Adipocyte (in vitro differentiated cells): ENCODE measurements around the gene ZBTB20.

Source experiments
- DNase-seq: peaks from one replicate; pipeline ENCODE4 v3.0.0-alpha.2; 2015; ENCODE audit warnings: low read depth
- H3K27me3 ChIP-seq: replicated peaks from 2 replicates; pipeline ENCODE4 v1.7.0; 2013; ENCODE audit warnings: mild to moderate bottlenecking, low read length, moderate library complexity; ENCODE audit not compliant: control insufficient read depth, insufficient read depth
- H3K36me3 ChIP-seq: 2 replicates; pipeline ENCODE4 v1.7.0; 2013; ENCODE audit warnings: low read length, mild to moderate bottlenecking, moderate library complexity; ENCODE audit not compliant: control insufficient read depth, insufficient read depth, severe bottlenecking
- H3K4me1 ChIP-seq: 2 replicates; pipeline ENCODE4 v1.7.0; 2013; ENCODE audit warnings: mild to moderate bottlenecking, low read length, moderate library complexity; ENCODE audit not compliant: control insufficient read depth, insufficient read depth
- H3K4me3 ChIP-seq: 2 replicates; pipeline ENCODE4 v1.7.0; 2013; ENCODE audit warnings: mild to moderate bottlenecking, low read length, moderate library complexity
- H3K9ac ChIP-seq: 2 replicates; pipeline ENCODE4 v1.7.0; 2013; ENCODE audit warnings: mild to moderate bottlenecking, low read length, moderate library complexity
- H3K9me3 ChIP-seq: 2 replicates; pipeline ENCODE4 v1.7.0; 2013; ENCODE audit warnings: mild to moderate bottlenecking, low read length, moderate library complexity; ENCODE audit not compliant: control insufficient read depth

ZBTB20 gene

GRCh38 chr3:114408736-114409670 lies 738.1 kb downstream of the ZBTB20 start:
- Histone ChIP-seq H3K9ac (no peak overlapping the region), H3K27me3 (no peaks in the 10 kb centered on the region), H3K4me1 (peaks cover 45% of the 10 kb centered on the region), H3K9me3 (no peaks in the 10 kb centered on the region), H3K36me3 (no peaks in the 10 kb centered on the region), H3K4me3 (no peak overlapping the region)
- no peak for DNase-seq

DNA sequence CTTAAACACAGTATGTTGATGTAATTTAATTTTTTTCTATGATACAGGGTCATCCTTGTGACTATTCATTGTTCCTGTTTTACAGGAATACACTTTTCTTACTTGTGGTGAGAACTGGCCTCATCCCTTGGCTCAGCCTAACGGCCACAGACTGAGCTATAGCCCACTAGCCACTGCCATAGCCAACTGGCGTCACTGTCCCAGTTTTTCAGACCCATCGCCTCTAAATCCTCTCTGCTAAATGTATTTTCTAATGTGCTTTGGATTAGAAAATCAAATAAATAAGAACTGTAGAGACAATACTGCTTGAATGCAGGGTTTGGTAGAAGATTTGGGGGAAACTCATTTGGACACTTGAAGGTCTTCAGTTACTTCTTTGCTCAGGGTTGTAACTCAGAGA lies 740.2 kb downstream of the ZBTB20 start:
- H3K4me1 ChIP-seq: peaks cover 28% of the 10 kb centered on the region
- H3K9me3 ChIP-seq: no peaks in the 10 kb centered on the region
- H3K27me3 ChIP-seq: no peaks in the 10 kb centered on the region
- H3K9ac ChIP-seq: no peak overlapping the region
- H3K4me3 ChIP-seq: no peak overlapping the region
- no peaks in the 10 kb centered on the region for H3K36me3 ChIP-seq
- DNase-seq: no peak

DNA sequence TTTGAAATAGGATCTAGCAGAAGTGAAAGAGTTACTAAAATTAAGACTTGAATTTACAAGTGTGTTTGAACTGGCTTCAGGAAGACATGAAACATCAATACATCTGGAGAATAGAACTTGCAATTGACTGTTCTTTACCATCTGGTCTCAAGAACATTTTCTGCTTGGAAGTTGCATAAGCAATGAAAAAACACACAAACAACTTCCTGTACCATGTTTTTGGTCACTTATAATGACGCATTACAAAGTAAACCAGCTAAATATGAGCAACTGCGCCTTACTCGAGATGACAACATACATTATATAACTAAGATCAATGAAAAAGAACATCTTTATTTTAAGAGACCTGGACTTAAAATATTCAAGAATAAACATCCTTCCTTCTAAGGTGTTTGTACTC lies 740.8 kb downstream of the ZBTB20 start:
- H3K9me3 ChIP-seq: no peaks in the 10 kb centered on the region
- H3K4me1 ChIP-seq: peaks cover 21% of the 10 kb centered on the region
- H3K36me3 ChIP-seq: no peaks in the 10 kb centered on the region
- H3K27me3 ChIP-seq: no peaks in the 10 kb centered on the region
- no peak for DNase-seq
- H3K4me3 ChIP-seq: no peak overlapping the region
- no peak overlapping the region for H3K9ac ChIP-seq

DNA sequence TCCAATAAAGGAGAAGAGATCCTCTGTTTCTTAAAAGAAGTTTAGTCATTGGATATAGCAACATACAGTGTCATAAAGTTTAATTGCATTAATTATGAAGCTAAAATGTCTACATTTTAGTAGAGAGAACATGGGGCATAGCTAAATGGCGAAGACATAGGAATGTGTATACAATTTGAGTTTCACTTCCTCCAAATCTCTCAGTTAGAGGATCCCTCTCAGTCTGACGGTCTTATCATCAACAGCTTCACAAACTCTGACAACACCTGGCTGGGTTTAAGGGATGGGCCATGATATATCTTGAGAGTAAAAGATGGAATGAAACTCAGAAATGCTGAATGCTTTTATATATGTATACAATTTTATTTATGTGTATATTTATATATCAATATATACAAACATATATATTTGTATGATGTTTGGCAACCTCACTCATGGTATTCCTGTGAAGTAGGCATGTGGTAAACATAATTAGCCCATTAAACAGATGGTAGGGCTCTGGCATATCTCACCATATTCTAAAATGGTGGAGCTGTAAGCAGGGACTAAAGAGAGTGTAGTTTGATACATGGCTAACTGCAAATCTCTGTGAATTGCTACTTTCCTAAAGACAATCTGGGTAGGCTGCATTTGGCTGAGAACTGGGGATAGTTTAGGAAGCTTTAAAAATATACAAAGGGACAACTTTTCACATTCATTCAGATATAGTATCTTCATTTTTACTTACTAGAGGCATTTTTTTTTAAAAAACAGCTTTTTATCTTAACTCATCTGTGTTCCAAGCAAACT lies 741.7 kb downstream of the ZBTB20 start:
- Histone ChIP-seq H3K4me3 (no peak overlapping the region), H3K36me3 (no peaks in the 10 kb centered on the region), H3K9me3 (no peaks in the 10 kb centered on the region), H3K27me3 (no peaks in the 10 kb centered on the region), H3K4me1 (peaks cover 21% of the 10 kb centered on the region), H3K9ac (no peak overlapping the region)
- no peak for DNase-seq

- H3K4me3 ChIP-seq: no peak overlapping the region
- no peaks in the 10 kb centered on the region for H3K36me3 ChIP-seq
- peaks cover 24% of the 10 kb centered on the region for H3K4me1 ChIP-seq
- no peak for DNase-seq
- no peak overlapping the region for H3K9ac ChIP-seq
- H3K27me3 ChIP-seq: no peaks in the 10 kb centered on the region
- no peaks in the 10 kb centered on the region for H3K9me3 ChIP-seq
Observed at GRCh38 chr3:114404590-114404989, 742.5 kb downstream of the ZBTB20 start.

- Histone ChIP-seq H3K27me3 (no peaks in the 10 kb centered on the region), H3K9me3 (no peaks in the 10 kb centered on the region), H3K4me3 (no peak overlapping the region), H3K36me3 (no peaks in the 10 kb centered on the region), H3K4me1 (peaks cover 24% of the 10 kb centered on the region), H3K9ac (no peak overlapping the region)
- DNase-seq: no peak
Observed at GRCh38 chr3:114402838-114403237, 744.2 kb downstream of the ZBTB20 start.

DNA sequence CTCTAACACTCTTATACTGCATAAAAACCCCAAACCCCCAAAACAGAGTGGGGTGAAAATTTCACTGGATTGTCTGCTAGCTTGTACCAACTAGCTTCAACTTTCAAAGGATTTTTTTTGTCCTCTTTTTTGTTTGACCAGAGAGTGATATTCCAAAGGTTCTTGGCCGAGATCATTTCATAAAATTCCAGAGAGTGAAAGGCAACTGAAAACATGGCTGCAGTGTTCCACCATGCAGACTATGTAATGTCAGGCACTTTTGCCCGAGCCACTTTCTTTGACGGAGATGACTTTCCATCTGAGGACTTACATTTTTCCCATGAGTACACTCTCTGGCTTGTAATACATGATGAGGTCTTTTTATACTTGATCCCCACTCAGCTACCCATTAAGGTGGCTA lies 745.7 kb downstream of the ZBTB20 start:
- no peaks in the 10 kb centered on the region for H3K9me3 ChIP-seq
- DNase-seq: no peak
- H3K4me1 ChIP-seq: peaks cover 18% of the 10 kb centered on the region
- H3K27me3 ChIP-seq: no peaks in the 10 kb centered on the region
- H3K9ac ChIP-seq: no peak overlapping the region
- H3K36me3 ChIP-seq: no peaks in the 10 kb centered on the region
- no peak overlapping the region for H3K4me3 ChIP-seq

DNA sequence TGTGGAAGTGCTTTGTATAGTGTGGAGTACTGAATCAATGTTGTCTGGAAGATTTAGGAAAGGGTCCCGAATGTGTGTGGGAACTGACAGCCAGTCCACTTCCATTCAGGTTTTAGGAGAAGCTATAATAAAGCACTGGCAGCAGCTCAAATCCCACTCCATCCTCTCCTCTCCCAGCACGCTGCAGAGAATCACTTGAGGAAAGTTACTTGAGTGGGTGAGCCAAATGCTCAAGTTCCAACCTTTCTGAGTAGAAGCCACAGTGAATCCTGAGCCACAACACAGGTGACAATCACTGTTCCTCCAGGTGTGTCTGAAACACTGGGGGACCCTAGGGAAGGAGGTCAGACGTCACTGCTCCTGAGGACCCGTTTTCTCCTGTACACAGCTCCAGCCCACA lies 746.7 kb downstream of the ZBTB20 start:
- no peak overlapping the region for H3K9ac ChIP-seq
- peak overlapping the region; percentile 40 for H3K4me3 ChIP-seq
- peaks cover 12% of the 10 kb centered on the region for H3K4me1 ChIP-seq
- H3K9me3 ChIP-seq: no peaks in the 10 kb centered on the region
- H3K36me3 ChIP-seq: no peaks in the 10 kb centered on the region
- H3K27me3 ChIP-seq: no peaks in the 10 kb centered on the region
- no peak for DNase-seq

DNA sequence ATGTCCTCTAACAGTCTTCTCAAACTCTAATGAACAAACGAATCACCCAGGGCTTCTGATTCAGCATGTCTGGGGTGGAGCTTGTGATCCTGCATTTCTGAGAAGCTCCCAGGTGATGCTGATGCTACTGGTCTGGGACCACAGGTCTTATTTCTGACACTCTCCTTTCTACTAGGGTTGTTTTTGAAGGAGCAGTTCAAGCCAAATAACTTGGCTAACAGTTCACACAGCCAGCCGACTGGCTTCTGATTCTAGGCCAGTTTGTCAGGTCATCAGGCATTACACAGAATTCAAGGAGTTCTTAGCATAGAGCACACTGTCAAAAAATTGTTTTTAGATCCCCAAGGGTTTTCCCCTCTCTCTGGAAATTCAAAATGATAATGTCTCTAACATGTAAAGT lies 752.5 kb downstream of the ZBTB20 start:
- Histone ChIP-seq H3K4me1 (peaks cover 18% of the 10 kb centered on the region), H3K9me3 (no peaks in the 10 kb centered on the region), H3K27me3 (no peaks in the 10 kb centered on the region), H3K4me3 (no peak overlapping the region), H3K36me3 (no peaks in the 10 kb centered on the region), H3K9ac (no peak overlapping the region)
- DNase-seq: no peak

GRCh38 chr3:114393367-114394072 lies 753.6 kb downstream of the ZBTB20 start:
- no peaks in the 10 kb centered on the region for H3K9me3 ChIP-seq
- H3K4me3 ChIP-seq: peak overlapping the region; percentile 52
- H3K4me1 ChIP-seq: peaks cover 18% of the 10 kb centered on the region
- no peaks in the 10 kb centered on the region for H3K27me3 ChIP-seq
- peaks cover 3% of the 10 kb centered on the region for H3K36me3 ChIP-seq
- DNase-seq: no peak
- no peak overlapping the region for H3K9ac ChIP-seq

- Histone ChIP-seq H3K4me1 (peaks cover 18% of the 10 kb centered on the region), H3K27me3 (no peaks in the 10 kb centered on the region), H3K9ac (no peak overlapping the region), H3K4me3 (no peak overlapping the region), H3K9me3 (no peaks in the 10 kb centered on the region), H3K36me3 (peaks cover 10% of the 10 kb centered on the region)
- no peak for DNase-seq
Observed at GRCh38 chr3:114392831-114393230, 754.3 kb downstream of the ZBTB20 start.
